GM12801 (cell line): ENCODE data around the gene FFAR1.

ENCODE experiments used
- CTCF ChIP-seq: IDR thresholded peaks from one replicate; pipeline ENCODE4 v1.5.1; 2011; ENCODE audit warnings: control low read depth; ENCODE audit not compliant: insufficient read length; ENCODE audit errors: extremely low read depth

The FFAR1 gene

GRCh38 chr19:35381318-35381717, 33.6 kb downstream of the FFAR1 start:
- no peak for TF ChIP-seq CTCF

- no peak for TF ChIP-seq CTCF
Measured at GRCh38 chr19:35381926-35382325, 34.2 kb downstream of the FFAR1 start.

GRCh38 chr19:35383536-35383935, 35.8 kb downstream of the FFAR1 start:
- no peak for TF ChIP-seq CTCF

GRCh38 chr19:35388277-35389054, 40.8 kb downstream of the FFAR1 start:
- TF ChIP-seq CTCF = no peak

- no peak for TF ChIP-seq CTCF
Measured at GRCh38 chr19:35389192-35389861, 41.6 kb downstream of the FFAR1 start.

GRCh38 chr19:35392742-35393715, 45.3 kb downstream of the FFAR1 start:
- TF ChIP-seq CTCF = no peak

- TF ChIP-seq CTCF = no peak
Measured at GRCh38 chr19:35395382-35396199, 47.9 kb downstream of the FFAR1 start.
